ENCODE measurements around the gene OLA1.

OLA1 gene

DNA sequence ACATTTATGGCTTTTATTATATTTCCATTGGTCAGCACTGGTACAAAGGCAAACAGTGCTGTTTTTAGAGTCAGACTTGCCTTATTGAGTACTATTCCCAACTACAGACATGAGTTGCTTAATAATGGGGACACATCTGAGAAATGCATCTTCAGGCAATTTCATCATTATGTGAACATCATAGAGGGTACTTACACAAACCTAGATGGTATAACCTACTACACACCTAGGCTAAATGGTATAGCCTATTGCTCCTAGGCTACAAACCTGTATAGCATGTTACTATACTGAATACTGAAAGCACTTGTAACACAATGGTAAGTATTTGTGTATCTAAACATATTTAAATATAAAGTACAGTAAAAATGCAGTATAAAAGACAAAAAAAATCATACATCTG is 36.4 kb downstream of the OLA1 start:
- no peaks in the 10 kb centered on the region for H3K9me3 ChIP-seq (ENCODE audit: control insufficient read depth, insufficient read depth, low read length)
- no peak overlapping the region for H3K9ac ChIP-seq (ENCODE audit: low read depth, low read length)
- H3K4me1 ChIP-seq (ENCODE audit: insufficient read depth, low read length), result no peaks in the 10 kb centered on the region
- no peaks in the 10 kb centered on the region for H3K36me3 ChIP-seq (ENCODE audit: insufficient read depth, low read length)

DNA sequence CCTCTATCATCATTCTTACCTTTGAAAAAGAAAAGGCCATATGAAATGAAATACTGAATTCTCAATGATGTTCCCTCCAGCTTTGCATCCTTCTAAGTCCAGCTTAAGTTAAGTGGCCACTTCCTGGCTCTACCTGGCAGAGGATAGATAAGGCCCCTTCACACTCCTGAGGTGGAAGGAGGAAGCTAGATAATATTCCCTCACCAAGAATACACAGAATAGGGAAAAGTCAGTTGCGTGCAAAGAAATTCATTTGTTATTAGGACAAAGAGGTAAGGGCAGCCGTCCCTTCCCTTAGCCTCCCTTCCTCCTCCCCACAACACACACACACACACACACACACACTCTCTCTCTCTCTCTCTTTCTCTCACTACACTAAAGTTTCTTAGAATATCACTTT is 37.5 kb downstream of the OLA1 start:
- H3K36me3 ChIP-seq (ENCODE audit: insufficient read depth, low read length), result no peaks in the 10 kb centered on the region
- no peaks in the 10 kb centered on the region for H3K4me1 ChIP-seq (ENCODE audit: insufficient read depth, low read length)
- no peaks in the 10 kb centered on the region for H3K9me3 ChIP-seq (ENCODE audit: control insufficient read depth, insufficient read depth, low read length)
- no peak overlapping the region for H3K9ac ChIP-seq (ENCODE audit: low read depth, low read length)

- no peak overlapping the region for H3K9ac ChIP-seq (ENCODE audit: low read depth, low read length)
- H3K9me3 ChIP-seq (ENCODE audit: control insufficient read depth, insufficient read depth, low read length), result no peaks in the 10 kb centered on the region
- no peaks in the 10 kb centered on the region for H3K36me3 ChIP-seq (ENCODE audit: insufficient read depth, low read length)
- H3K4me1 ChIP-seq (ENCODE audit: insufficient read depth, low read length), result no peaks in the 10 kb centered on the region
Observed at GRCh38 chr2:174209325-174209724, 39.0 kb downstream of the OLA1 start.

DNA sequence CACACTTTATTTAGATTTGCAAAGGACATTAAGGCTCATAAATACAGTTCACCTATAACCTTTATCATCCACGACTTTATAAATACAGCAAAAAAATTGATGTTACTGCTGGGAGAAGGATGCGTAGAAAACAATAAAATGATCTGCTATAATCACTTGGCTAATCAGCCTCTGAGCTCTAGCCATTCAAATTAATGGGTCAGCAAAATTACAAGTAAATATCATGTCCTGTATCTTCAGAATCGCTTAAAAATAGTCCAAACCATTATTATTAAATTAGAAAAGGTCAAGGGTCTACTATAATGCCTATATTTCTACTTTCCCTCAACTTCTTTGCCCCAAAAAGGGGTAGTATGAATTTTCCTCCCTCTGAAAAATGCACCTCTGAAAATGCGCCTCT is 40.3 kb downstream of the OLA1 start:
- Histone ChIP-seq H3K9ac (ENCODE audit: low read depth, low read length) (no peak overlapping the region), H3K36me3 (ENCODE audit: insufficient read depth, low read length) (no peaks in the 10 kb centered on the region), H3K9me3 (ENCODE audit: control insufficient read depth, insufficient read depth, low read length) (no peaks in the 10 kb centered on the region), H3K4me1 (ENCODE audit: insufficient read depth, low read length) (no peaks in the 10 kb centered on the region)

DNA sequence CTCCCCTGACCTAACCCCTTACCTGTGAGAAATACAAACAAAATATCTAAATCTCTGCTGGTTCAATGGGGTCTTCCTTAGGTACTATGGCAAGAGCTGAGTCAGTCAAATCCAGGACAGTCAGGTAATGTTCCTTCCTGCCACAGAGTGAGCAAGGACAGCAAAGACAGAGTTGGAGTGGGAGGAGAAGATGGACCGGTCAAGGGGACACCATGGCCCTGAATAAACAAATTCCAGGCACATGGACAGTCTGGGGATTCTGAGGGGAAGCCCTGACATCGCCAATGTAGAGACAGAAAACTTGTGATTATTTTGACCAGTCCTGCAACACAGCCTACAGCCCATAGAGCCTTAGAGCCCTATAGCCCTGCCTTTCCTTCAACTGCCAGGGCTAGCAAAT is 42.8 kb downstream of the OLA1 start:
- Histone ChIP-seq H3K4me1 (ENCODE audit: insufficient read depth, low read length) (no peaks in the 10 kb centered on the region), H3K36me3 (ENCODE audit: insufficient read depth, low read length) (no peaks in the 10 kb centered on the region), H3K9ac (ENCODE audit: low read depth, low read length) (no peak overlapping the region), H3K9me3 (ENCODE audit: control insufficient read depth, insufficient read depth, low read length) (no peaks in the 10 kb centered on the region)

DNA sequence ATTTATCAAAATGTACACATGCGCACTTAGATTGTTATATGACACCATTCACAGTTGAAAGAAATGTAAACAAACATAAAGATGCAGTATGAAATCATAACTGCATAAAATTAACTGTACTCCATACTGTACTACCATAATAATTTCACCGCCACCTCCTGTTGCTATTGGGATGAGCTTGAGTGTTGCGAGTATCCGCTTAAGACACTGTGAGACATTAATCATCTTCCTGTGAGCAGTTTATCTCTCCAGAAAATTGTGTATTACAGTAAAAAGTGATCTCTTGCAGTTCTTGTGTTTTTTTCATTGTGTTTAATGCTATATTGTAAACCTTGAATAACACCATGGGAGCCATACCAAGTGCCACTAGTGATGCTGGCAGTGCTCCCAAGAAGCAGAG is 46.1 kb downstream of the OLA1 start:
- no peak overlapping the region for H3K9ac ChIP-seq (ENCODE audit: low read depth, low read length)
- H3K4me1 ChIP-seq (ENCODE audit: insufficient read depth, low read length), result peaks cover 14% of the 10 kb centered on the region
- no peaks in the 10 kb centered on the region for H3K9me3 ChIP-seq (ENCODE audit: control insufficient read depth, insufficient read depth, low read length)
- H3K36me3 ChIP-seq (ENCODE audit: insufficient read depth, low read length), result no peaks in the 10 kb centered on the region

DNA sequence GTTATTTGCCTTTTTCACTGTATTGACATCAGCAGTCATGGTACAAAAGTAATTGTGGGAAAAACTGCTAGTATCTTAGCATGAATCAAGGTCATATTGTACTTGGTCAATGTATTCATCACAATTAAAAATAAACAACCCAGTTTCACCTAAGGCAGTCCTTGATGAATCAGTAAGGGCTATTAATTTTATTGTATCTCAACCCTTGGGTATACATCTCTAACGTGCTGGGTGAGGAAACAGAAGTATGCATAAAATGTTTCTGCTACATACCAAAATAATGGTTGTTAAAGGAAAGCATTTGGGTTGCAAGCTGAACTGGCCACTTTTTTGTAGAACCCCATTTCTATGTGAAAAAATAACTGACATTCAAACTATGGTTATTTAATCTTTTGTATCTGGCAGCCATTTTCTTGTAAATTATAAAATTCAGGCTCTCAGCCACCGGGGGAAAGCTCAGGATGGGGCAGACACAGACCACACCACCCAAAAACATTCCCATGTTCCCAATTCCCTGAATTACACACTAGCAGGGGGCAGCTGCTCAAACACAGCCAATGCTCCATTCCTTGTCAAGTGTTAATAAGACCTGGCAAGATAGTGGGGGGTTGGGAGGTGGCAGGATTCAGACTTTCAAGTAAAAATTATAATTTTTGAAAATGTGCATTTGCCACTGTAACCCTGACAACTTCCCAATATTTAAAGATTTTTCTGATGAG is 49.3 kb downstream of the OLA1 start:
- H3K4me1 ChIP-seq (ENCODE audit: insufficient read depth, low read length), result peaks cover 14% of the 10 kb centered on the region
- H3K9ac ChIP-seq (ENCODE audit: low read depth, low read length), result no peak overlapping the region
- H3K9me3 ChIP-seq (ENCODE audit: control insufficient read depth, insufficient read depth, low read length), result no peaks in the 10 kb centered on the region
- no peaks in the 10 kb centered on the region for H3K36me3 ChIP-seq (ENCODE audit: insufficient read depth, low read length)

DNA sequence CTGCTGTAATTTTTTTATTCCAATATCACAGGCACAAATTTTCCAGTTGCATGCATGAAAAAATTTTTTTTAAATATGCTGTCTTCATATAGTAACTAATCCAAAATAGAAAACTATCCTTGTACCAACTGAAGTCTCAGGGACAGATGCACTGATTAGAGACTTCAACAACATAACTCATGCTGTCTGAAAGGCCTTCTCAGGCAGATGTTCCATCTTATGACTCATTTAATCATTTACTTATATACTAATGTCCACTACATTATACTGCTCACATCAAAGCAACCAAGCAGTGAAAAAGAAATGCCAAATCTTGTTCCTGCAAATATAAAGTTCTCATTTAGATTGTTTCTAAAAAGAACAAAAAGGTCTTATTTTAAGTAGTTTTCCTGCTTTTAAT is 53.1 kb downstream of the OLA1 start:
- H3K36me3 ChIP-seq (ENCODE audit: insufficient read depth, low read length), result no peaks in the 10 kb centered on the region
- H3K9me3 ChIP-seq (ENCODE audit: control insufficient read depth, insufficient read depth, low read length), result peaks cover 3% of the 10 kb centered on the region; the same call in 1 of the 2 replicates

GRCh38 chr2:174193737-174194136 is 54.6 kb downstream of the OLA1 start:
- H3K4me1 ChIP-seq (ENCODE audit: insufficient read depth, low read length), result 0 out of 2 replicates have a peak, but pooled peaks cover under 1% of the 10 kb centered on the region
- no peaks in the 10 kb centered on the region for H3K36me3 ChIP-seq (ENCODE audit: insufficient read depth, low read length)
- peaks cover 3% of the 10 kb centered on the region; the same call in 1 of the 2 replicates for H3K9me3 ChIP-seq (ENCODE audit: control insufficient read depth, insufficient read depth, low read length)
- no peak overlapping the region for H3K9ac ChIP-seq (ENCODE audit: low read depth, low read length)

More for the DNA sequence above, 53.1 kb downstream of the OLA1 start:
- Histone ChIP-seq H3K9ac (ENCODE audit: low read depth, low read length) (no peak overlapping the region), H3K4me1 (ENCODE audit: insufficient read depth, low read length) (peaks cover 12% of the 10 kb centered on the region)

GRCh38 chr2:174192664-174193063 is 55.7 kb downstream of the OLA1 start:
- H3K9me3 ChIP-seq (ENCODE audit: control insufficient read depth, insufficient read depth, low read length), result peaks cover 3% of the 10 kb centered on the region; the same call in 1 of the 2 replicates

DNA sequence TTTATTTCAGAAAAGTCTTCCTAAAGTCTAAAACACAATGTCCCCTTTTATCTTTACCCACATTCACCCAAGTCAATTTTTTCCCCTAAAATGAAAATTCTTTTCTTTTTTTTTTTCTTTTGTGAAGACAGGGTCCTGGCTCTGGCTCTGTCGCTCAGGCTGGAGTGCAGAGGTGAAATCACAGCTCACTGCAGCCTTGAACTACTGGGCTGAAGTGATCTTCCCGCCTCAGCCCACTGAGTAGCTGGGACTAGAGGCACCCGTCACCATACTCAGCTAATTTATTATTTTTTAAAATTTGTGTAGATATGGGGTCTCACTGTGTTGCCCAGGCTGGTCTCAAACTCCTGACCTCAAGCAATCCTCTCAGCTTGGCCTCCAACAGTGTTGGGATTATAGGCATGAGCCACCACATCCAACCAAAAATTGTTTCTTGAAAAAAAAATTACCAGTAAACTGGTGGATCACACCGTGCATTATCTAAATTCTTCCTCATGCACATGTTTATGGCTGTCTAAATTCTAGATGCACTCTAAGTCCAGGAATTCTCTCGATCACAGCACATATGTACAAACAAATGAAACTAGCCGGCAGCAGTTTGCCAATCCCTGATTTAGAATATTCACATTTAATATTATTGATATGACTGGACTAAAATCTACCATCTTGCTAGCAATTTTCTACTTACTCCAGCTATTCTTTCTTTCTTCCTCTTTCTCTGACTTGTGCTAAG is 56.8 kb downstream of the OLA1 start:
- peaks cover 3% of the 10 kb centered on the region; the same call in 1 of the 2 replicates for H3K9me3 ChIP-seq (ENCODE audit: control insufficient read depth, insufficient read depth, low read length)
- H3K36me3 ChIP-seq (ENCODE audit: insufficient read depth, low read length), result no peaks in the 10 kb centered on the region
- H3K9ac ChIP-seq (ENCODE audit: low read depth, low read length), result no peak overlapping the region
- H3K4me1 ChIP-seq (ENCODE audit: insufficient read depth, low read length), result no peaks in the 10 kb centered on the region

More at GRCh38 chr2:174192664-174193063, 55.7 kb downstream of the OLA1 start:
- no peaks in the 10 kb centered on the region for H3K36me3 ChIP-seq (ENCODE audit: insufficient read depth, low read length)
- no peak overlapping the region for H3K9ac ChIP-seq (ENCODE audit: low read depth, low read length)
- H3K4me1 ChIP-seq (ENCODE audit: insufficient read depth, low read length), result no peaks in the 10 kb centered on the region

GRCh38 chr2:174184915-174185314 is 63.4 kb downstream of the OLA1 start:
- H3K9ac ChIP-seq (ENCODE audit: low read depth, low read length), result no peak overlapping the region

DNA sequence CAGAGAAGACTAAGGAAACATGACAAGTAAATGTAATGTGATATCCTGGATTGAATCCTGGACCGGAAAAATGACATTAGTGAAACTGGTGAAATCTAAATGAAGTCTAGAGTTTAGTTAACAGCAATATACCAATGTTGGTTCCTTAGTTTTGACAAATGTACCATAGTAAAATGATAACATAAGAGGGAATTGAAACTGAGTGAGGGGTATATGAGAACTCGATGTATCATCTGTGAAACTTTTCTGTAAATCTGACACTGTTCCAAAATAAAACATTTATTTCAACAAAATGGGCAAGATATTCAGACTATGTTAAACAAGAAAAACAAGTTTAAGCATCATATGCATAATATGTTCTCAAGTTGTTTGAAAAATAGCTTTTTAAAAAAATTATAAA is 63.8 kb downstream of the OLA1 start:
- Histone ChIP-seq H3K9me3 (ENCODE audit: control insufficient read depth, insufficient read depth, low read length) (no peaks in the 10 kb centered on the region), H3K36me3 (ENCODE audit: insufficient read depth, low read length) (no peaks in the 10 kb centered on the region), H3K4me1 (ENCODE audit: insufficient read depth, low read length) (peaks cover 4% of the 10 kb centered on the region; the same call in 1 of the 2 replicates), H3K9ac (ENCODE audit: low read depth, low read length) (no peak overlapping the region)

More at GRCh38 chr2:174184915-174185314, 63.4 kb downstream of the OLA1 start:
- Histone ChIP-seq H3K36me3 (ENCODE audit: insufficient read depth, low read length) (no peaks in the 10 kb centered on the region), H3K4me1 (ENCODE audit: insufficient read depth, low read length) (peaks cover 4% of the 10 kb centered on the region; the same call in 1 of the 2 replicates), H3K9me3 (ENCODE audit: control insufficient read depth, insufficient read depth, low read length) (no peaks in the 10 kb centered on the region)

GRCh38 chr2:174183076-174183475 is 65.3 kb downstream of the OLA1 start:
- Histone ChIP-seq H3K9me3 (ENCODE audit: control insufficient read depth, insufficient read depth, low read length) (no peaks in the 10 kb centered on the region), H3K36me3 (ENCODE audit: insufficient read depth, low read length) (no peaks in the 10 kb centered on the region), H3K9ac (ENCODE audit: low read depth, low read length) (no peak overlapping the region), H3K4me1 (ENCODE audit: insufficient read depth, low read length) (peaks cover 4% of the 10 kb centered on the region; the same call in 1 of the 2 replicates)

GRCh38 chr2:174181368-174181767 is 67.0 kb downstream of the OLA1 start:
- no peaks in the 10 kb centered on the region for H3K36me3 ChIP-seq (ENCODE audit: insufficient read depth, low read length)
- H3K4me1 ChIP-seq (ENCODE audit: insufficient read depth, low read length), result peaks cover 4% of the 10 kb centered on the region; the same call in 1 of the 2 replicates
- H3K9me3 ChIP-seq (ENCODE audit: control insufficient read depth, insufficient read depth, low read length), result no peaks in the 10 kb centered on the region
- no peak overlapping the region for H3K9ac ChIP-seq (ENCODE audit: low read depth, low read length)
